Liver (tissue), 9 donors: Measurements from ENCODE around the gene SLC6A12. TPM values are rescaled to one million over a fixed set of nuclear protein-coding genes. Genes with fewer than 3 reads are reported as not detected.

Experiments used
- DNase-seq: peaks from one replicate; pipeline ENCODE4 v3.0.0-alpha.2; 2017; ENCODE audit warnings: low spot score
- H3K27ac ChIP-seq, 2 donors: one replicate each; pipeline ENCODE4 v1.7.0; 2013; ENCODE audit warnings: inconsistent platforms in 2 of 2, low read length in 2 of 2, control low read depth in 1 of 2, low read depth in 1 of 2, mild to moderate bottlenecking in 1 of 2
- H3K27me3 ChIP-seq, 4 donors: one replicate each; pipeline versions ENCODE4 v1.6.1 to v1.7.0; 2013; ENCODE audit warnings: low read length in 3 of 4, inconsistent platforms in 1 of 4, mild to moderate bottlenecking in 1 of 4, moderate library complexity in 1 of 4; ENCODE audit not compliant: control insufficient read depth in 4 of 4, insufficient read depth in 4 of 4
- H3K36me3 ChIP-seq, 4 donors: one replicate each; pipeline versions ENCODE4 v1.6.1 to v1.7.0; 2013; ENCODE audit warnings: low read length in 3 of 4, mild to moderate bottlenecking in 3 of 4, low read depth in 1 of 4, moderate library complexity in 1 of 4; ENCODE audit not compliant: control insufficient read depth in 4 of 4, insufficient read depth in 3 of 4
- H3K4me1 ChIP-seq, 4 donors: one replicate each; pipeline versions ENCODE4 v1.6.1 to v1.7.0; 2013; ENCODE audit warnings: low read length in 3 of 4, mild to moderate bottlenecking in 3 of 4, moderate library complexity in 1 of 4; ENCODE audit not compliant: control insufficient read depth in 4 of 4, insufficient read depth in 4 of 4
- H3K4me3 ChIP-seq, 3 donors: one replicate each; pipeline versions ENCODE4 v1.6.1 to v1.7.0; 2013; ENCODE audit warnings: low read length in 3 of 3, control low read depth in 1 of 3, low read depth in 1 of 3, mild to moderate bottlenecking in 1 of 3
- H3K9ac ChIP-seq, 2 donors: one replicate each; pipeline ENCODE4 v1.7.0; 2013; ENCODE audit warnings: low read length in 2 of 2, mild to moderate bottlenecking in 2 of 2, moderate library complexity in 2 of 2, control low read depth in 1 of 2, low read depth in 1 of 2
- H3K9me3 ChIP-seq, 4 donors: one replicate each; pipeline versions ENCODE4 v1.6.1 to v1.7.0; 2013; ENCODE audit warnings: low read length in 3 of 4; ENCODE audit not compliant: control insufficient read depth in 4 of 4
- ATF3 ChIP-seq: IDR thresholded peaks from 2 replicates; pipeline ENCODE4 v1.6.1; 2016; ENCODE audit warnings: antibody characterized with exemption
- CTCF ChIP-seq: fragments of 150-350 bp; IDR thresholded peaks from 2 replicates; pipeline ENCODE4 v1.5.1; 2017; ENCODE audit warnings: improper control_type of control experiment, low read depth, low read length; ENCODE audit not compliant: missing input control
- EGR1 ChIP-seq, 2 donors: IDR thresholded peaks; 2 replicates each; pipeline ENCODE4 v1.6.1; 2016 to 2018; ENCODE audit warnings: antibody characterized with exemption in 2 of 2, low read depth in 2 of 2
- FOXA1 ChIP-seq: IDR thresholded peaks from 2 replicates; pipeline ENCODE4 v1.6.1; 2016; ENCODE audit warnings: antibody characterized with exemption
- FOXA2 ChIP-seq: IDR thresholded peaks from 2 replicates; pipeline ENCODE4 v1.6.1; 2016; ENCODE audit warnings: antibody characterized with exemption
- GABPA ChIP-seq, 2 donors: IDR thresholded peaks in 1 of 2; conservative IDR thresholded peaks in 1 of 2; 2 replicates each; pipeline ENCODE4 v1.6.1; 2016; ENCODE audit warnings: antibody characterized with exemption in 2 of 2, mild to moderate bottlenecking in 1 of 2, moderate library complexity in 1 of 2
- HNF4A ChIP-seq, 2 donors: conservative IDR thresholded peaks; 2 replicates each; pipeline ENCODE4 v1.6.1; 2016; ENCODE audit warnings: antibody characterized with exemption in 2 of 2, mild to moderate bottlenecking in 2 of 2
- HNF4G ChIP-seq: IDR thresholded peaks from 2 replicates; pipeline ENCODE4 v1.6.1; 2016; ENCODE audit warnings: antibody characterized with exemption
- JUND ChIP-seq, 2 donors: IDR thresholded peaks; 2 replicates each; pipeline ENCODE4 v1.6.1; 2016; ENCODE audit warnings: antibody characterized with exemption in 2 of 2
- MAX ChIP-seq: IDR thresholded peaks from 2 replicates; pipeline ENCODE4 v1.6.1; 2016; ENCODE audit warnings: antibody characterized with exemption
- NR2F2 ChIP-seq: IDR thresholded peaks from 2 replicates; pipeline ENCODE4 v1.6.1; 2016; ENCODE audit warnings: antibody characterized with exemption
- RAD21 ChIP-seq, 2 donors: IDR thresholded peaks; 2 replicates each; pipeline ENCODE4 v1.6.1; 2016; ENCODE audit warnings: antibody characterized with exemption in 2 of 2, mild to moderate bottlenecking in 2 of 2
- REST ChIP-seq: IDR thresholded peaks from 2 replicates; pipeline ENCODE4 v1.6.1; 2016; ENCODE audit warnings: antibody characterized with exemption, mild to moderate bottlenecking
- RXRA ChIP-seq, 2 donors: IDR thresholded peaks; 2 replicates each; pipeline ENCODE4 v1.6.1; 2017 to 2018; ENCODE audit warnings: antibody characterized with exemption in 2 of 2, mild to moderate bottlenecking in 1 of 2
- SP1 ChIP-seq: IDR thresholded peaks from 2 replicates; pipeline ENCODE4 v1.6.1; 2018; ENCODE audit warnings: antibody characterized with exemption, mild to moderate bottlenecking
- TAF1 ChIP-seq: conservative IDR thresholded peaks from 2 replicates; pipeline ENCODE4 v1.6.1; 2016; ENCODE audit warnings: antibody characterized with exemption, mild to moderate bottlenecking
- YY1 ChIP-seq: IDR thresholded peaks from 2 replicates; pipeline ENCODE4 v1.6.1; 2016; ENCODE audit warnings: antibody characterized with exemption, mild to moderate bottlenecking
- WGBS: extraction: QIAGEN DNeasy Blood & Tissue Kit; methylation state at CpG from one replicate; pipeline ENCODE4 v1.1.7; 2013; 5-methylcytosine and 5-hydroxymethylcytosine counted together
- polyA plus RNA-seq, 2 donors: library from polyadenylated mRNA; stranded (reverse) in 1 of 2; unstranded in 1 of 2; fragments of 200-250 nt in 1 of 2; fragments of >200 nt in 1 of 2; fragmentation: Nextera tagmentation in 1 of 2; extraction: Ambion mirVana in 1 of 2; gene quantifications; one replicate each; pipeline versions ENCODE4 v1.2.1 to v1.2.3, GENCODE V29; 2013 to 2015
- total RNA-seq, 2 donors: library from RNA; depleted of rRNA; stranded (reverse); fragments of >200 nt; gene quantifications; one replicate each; pipeline ENCODE4 v1.2.3, GENCODE V29; 2014
- TF ChIP-seq, protein P1 (sequence below): IDR thresholded peaks from 2 replicates; pipeline ENCODE4 v1.6.1; 2016; ENCODE audit warnings: antibody characterized with exemption
- donor health status: healthy.
- donor health status: healthy.
- donor health status: healthy.
- donor health status: healthy.
- donor health status: healthy.

Gene SLC6A12
- total and polyA plus RNA-seq, 4 donors: 18.2 to 30.3 (median 23.2) TPM

- TF ChIP-seq, protein P1, sequence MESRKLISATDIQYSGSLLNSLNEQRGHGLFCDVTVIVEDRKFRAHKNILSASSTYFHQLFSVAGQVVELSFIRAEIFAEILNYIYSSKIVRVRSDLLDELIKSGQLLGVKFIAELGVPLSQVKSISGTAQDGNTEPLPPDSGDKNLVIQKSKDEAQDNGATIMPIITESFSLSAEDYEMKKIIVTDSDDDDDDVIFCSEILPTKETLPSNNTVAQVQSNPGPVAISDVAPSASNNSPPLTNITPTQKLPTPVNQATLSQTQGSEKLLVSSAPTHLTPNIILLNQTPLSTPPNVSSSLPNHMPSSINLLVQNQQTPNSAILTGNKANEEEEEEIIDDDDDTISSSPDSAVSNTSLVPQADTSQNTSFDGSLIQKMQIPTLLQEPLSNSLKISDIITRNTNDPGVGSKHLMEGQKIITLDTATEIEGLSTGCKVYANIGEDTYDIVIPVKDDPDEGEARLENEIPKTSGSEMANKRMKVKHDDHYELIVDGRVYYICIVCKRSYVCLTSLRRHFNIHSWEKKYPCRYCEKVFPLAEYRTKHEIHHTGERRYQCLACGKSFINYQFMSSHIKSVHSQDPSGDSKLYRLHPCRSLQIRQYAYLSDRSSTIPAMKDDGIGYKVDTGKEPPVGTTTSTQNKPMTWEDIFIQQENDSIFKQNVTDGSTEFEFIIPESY: no peak
- no peak for TF ChIP-seq FOXA1
- no peak for TF ChIP-seq EGR1 (IDR thresholded peaks at IDR 0.05; ENCODE audit: low read depth in 2 of 2)
- TF ChIP-seq RXRA (IDR thresholded peaks at IDR 0.05): no peak
- TF ChIP-seq NR2F2: no peak
- no peak for TF ChIP-seq REST
- no peak for TF ChIP-seq YY1
- no peak for TF ChIP-seq CTCF
- TF ChIP-seq FOXA2: no peak
- TF ChIP-seq HNF4A (conservative IDR thresholded peaks at IDR 0.05): no peak
- no peak for TF ChIP-seq JUND (IDR thresholded peaks at IDR 0.05)
- no peak for TF ChIP-seq GABPA (IDR thresholded peaks at IDR 0.05 in 1 of 2, conservative IDR thresholded peaks at IDR 0.05 in 1 of 2)
- no peak for TF ChIP-seq MAX
- TF ChIP-seq TAF1: no peak
- TF ChIP-seq SP1: no peak
- TF ChIP-seq RAD21 (IDR thresholded peaks at IDR 0.05): no peak
- no peak for TF ChIP-seq ATF3
- no peak for TF ChIP-seq HNF4G
- H3K9ac ChIP-seq: no peak overlapping the region
- no peak overlapping the region for H3K27ac ChIP-seq
- H3K27me3 ChIP-seq: no peaks in the 10 kb centered on the region
- H3K4me3 ChIP-seq: no peak overlapping the region
- H3K36me3 ChIP-seq: peaks cover 0 to 11% (median 5%) of the 10 kb centered on the region in 4 donors
- 62% methylated on average over 19 of the region's 19 CpGs for WGBS
- peaks cover 0 to 31% (median 27%) of the 10 kb centered on the region in 4 donors for H3K4me1 ChIP-seq
- peak; percentile 31 for DNase-seq
- H3K9me3 ChIP-seq: no peaks in the 10 kb centered on the region
Observed at GRCh38 chr12:232731-233614, 19.0 kb upstream of the SLC6A12 start.
